Caco-2 (cell line): ENCODE measurements around the gene NTMT1. TPM values are rescaled to one million over a fixed set of nuclear protein-coding genes. Genes with fewer than 3 reads are reported as not detected.
A peak's percentile ranks its signal among the peaks of the same experiment; 100 is the strongest.
"Not testable (repeated sequence)": the region's sequence is repeated elsewhere in the genome, so short reads cannot be mapped to it uniquely, and the experiment has no call there.

ENCODE experiments used
- BruUV-seq: library from RNA; stranded (reverse); fragments of 400-500 nt; replicated peaks from 2 replicates; lab custom pipeline; 2021; lab: Mats Ljungman, UMichigan
- CTCF ChIA-PET: fragments of 300-600 bp; sonication (Branson Sonifier 250); formaldehyde crosslinking; loops from one replicate; lab custom pipeline; 2022; ENCODE audit warnings: antibody characterized with exemption; lab: Charles Lee
- POLR2A ChIA-PET: fragments of 300-600 bp; sonication (Branson Sonifier 250); formaldehyde crosslinking; loops from one replicate; lab custom pipeline; 2022; ENCODE audit warnings: antibody characterized with exemption; lab: Charles Lee
- DNase-seq, 2 experiments: peaks; one replicate each; pipeline versions ENCODE4 v3.0.0 to v3.0.0-alpha.2; 2020 to 2022
- H3K27me3 ChIP-seq: replicated peaks from 2 replicates; pipeline ENCODE4 v1.6.0; 2011; ENCODE audit warnings: low read length; ENCODE audit not compliant: control insufficient read depth, insufficient read depth
- H3K36me3 ChIP-seq: 2 replicates; pipeline ENCODE4 v1.5.1; 2011; ENCODE audit warnings: low read length; ENCODE audit not compliant: control insufficient read depth, insufficient read depth
- H3K4me1 ChIP-seq: fragments of 250-450 bp; sonication (Bioruptor Pico); 2 replicates; pipeline ENCODE4 v1.5.1; 2020; ENCODE audit warnings: mild to moderate bottlenecking
- H3K4me3 ChIP-seq: 2 replicates; pipeline ENCODE4 v1.5.1; 2011; ENCODE audit warnings: low read depth, mild to moderate bottlenecking, control low read depth, low read length
- H3K9me3 ChIP-seq: fragments of 250-450 bp; sonication (Bioruptor Pico); 2 replicates; pipeline ENCODE4 v1.5.1; 2020; ENCODE audit warnings: mild to moderate bottlenecking, moderate library complexity
- H3K27ac Mint-ChIP-seq: one replicate; pipeline ENCODE4 v1.8.0; 2022; ENCODE audit warnings: mixed read lengths; ENCODE audit not compliant: unreplicated experiment
- H3K27me3 Mint-ChIP-seq: one replicate; pipeline ENCODE4 v1.8.0; 2022; ENCODE audit warnings: mixed read lengths; ENCODE audit not compliant: insufficient read depth, unreplicated experiment
- H3K36me3 Mint-ChIP-seq: one replicate; pipeline ENCODE4 v1.8.0; 2022; ENCODE audit warnings: mild to moderate bottlenecking, mixed read lengths; ENCODE audit not compliant: insufficient read depth, unreplicated experiment
- H3K4me1 Mint-ChIP-seq: one replicate; pipeline ENCODE4 v1.8.0; 2022; ENCODE audit warnings: low read depth, mixed read lengths; ENCODE audit not compliant: unreplicated experiment
- H3K4me3 Mint-ChIP-seq: one replicate; pipeline ENCODE4 v1.8.0; 2022; ENCODE audit warnings: mild to moderate bottlenecking, moderate library complexity, mixed read lengths; ENCODE audit not compliant: unreplicated experiment
- H3K9me3 Mint-ChIP-seq: one replicate; pipeline ENCODE4 v1.8.0; 2022; ENCODE audit warnings: mixed read lengths; ENCODE audit not compliant: unreplicated experiment
- intact Hi-C: fragments of 100-400 bp; cut with micrococcal nuclease; formaldehyde crosslinking; loops from one replicate; pipeline ENCODE4 v1.10.0; 2022; ENCODE audit not compliant: unreplicated experiment
- total RNA-seq: library from RNA; stranded (reverse); gene quantifications from 2 replicates; pipeline ENCODE4 v1.2.3, GENCODE V29; 2022
- TF ChIP-seq, protein P1 (sequence below), 2 experiments: fragments of 200-600 bp in 1 of 2; IDR thresholded peaks; 1 replicate in 1 of 2; 2 replicates in 1 of 2; pipeline versions ENCODE4 v1.5.1 to v1.8.0; 2011 to 2022; ENCODE audit warnings: antibody characterized with exemption in 1 of 2, control low read depth in 1 of 2, inconsistent platforms in 1 of 2, low read depth in 1 of 2, low read length in 1 of 2, mild to moderate bottlenecking in 1 of 2, moderate library complexity in 1 of 2; ENCODE audit not compliant: insufficient read depth in 1 of 2, severe bottlenecking in 1 of 2, unreplicated experiment in 1 of 2

NTMT1 gene
- total RNA-seq, 1 experiment from 2014 or later: 44.1 TPM

DNA sequence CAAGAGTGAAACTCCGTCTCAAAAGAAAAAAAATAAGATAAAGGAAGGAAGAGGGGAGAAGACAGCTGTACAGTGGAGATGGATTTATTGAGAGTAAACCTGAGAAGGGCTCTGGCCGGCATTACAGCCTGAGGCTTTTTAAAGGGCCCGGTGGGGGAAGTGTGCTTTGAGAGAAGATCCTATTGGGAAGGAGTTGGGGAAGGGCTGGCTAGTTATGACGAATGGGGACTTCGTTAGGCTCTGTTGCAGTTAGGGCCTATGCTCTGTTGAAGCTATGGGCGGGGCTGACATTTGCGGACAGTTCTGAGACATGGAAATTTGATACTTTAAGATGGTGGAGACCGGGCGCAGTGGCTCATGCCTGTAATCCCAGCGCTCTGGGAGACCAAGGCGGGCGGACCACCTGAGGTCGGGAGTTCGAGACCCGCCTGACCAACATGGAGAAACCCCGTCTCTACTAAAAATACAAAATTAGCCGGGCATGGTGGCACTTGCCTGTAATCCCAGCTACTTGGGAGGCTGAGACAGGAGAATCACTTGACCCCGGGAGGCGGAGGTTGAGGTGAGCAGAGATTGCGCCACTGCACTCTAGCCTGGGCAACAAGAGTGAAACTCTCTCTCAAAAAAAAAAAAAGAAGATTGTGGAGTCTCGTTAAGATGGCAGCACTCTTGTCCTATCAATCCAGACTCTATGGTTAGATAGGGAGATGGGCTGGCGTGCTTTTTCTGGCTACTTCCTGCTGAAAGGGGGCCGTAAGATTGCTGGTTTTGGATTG is 38.3 kb upstream of the NTMT1 start:
- Histone ChIP-seq H3K27me3 (no peaks in the 10 kb centered on the region), H3K4me3 (no peak overlapping the region), H3K36me3 (no peaks in the 10 kb centered on the region), H3K4me1 (peaks cover 18% of the 10 kb centered on the region), H3K9me3 (no peaks in the 10 kb centered on the region)
- H3K36me3 Mint-ChIP-seq: no peaks in the 10 kb centered on the region
- BruUV-seq: no TSS peak
- intact Hi-C loops: no loop called here
- DNase-seq: peak in 1 of 2 experiments; percentile 71
- H3K9me3 Mint-ChIP-seq: no peaks in the 10 kb centered on the region
- H3K4me1 Mint-ChIP-seq: peaks cover 13% of the 10 kb centered on the region
- H3K27ac Mint-ChIP-seq: no peak overlapping the region
- no peaks in the 10 kb centered on the region for H3K27me3 Mint-ChIP-seq
- ChIA-PET POLR2A (no interaction called here), CTCF (no interaction called here)
- H3K4me3 Mint-ChIP-seq: no peak overlapping the region
- TF ChIP-seq, protein P1, sequence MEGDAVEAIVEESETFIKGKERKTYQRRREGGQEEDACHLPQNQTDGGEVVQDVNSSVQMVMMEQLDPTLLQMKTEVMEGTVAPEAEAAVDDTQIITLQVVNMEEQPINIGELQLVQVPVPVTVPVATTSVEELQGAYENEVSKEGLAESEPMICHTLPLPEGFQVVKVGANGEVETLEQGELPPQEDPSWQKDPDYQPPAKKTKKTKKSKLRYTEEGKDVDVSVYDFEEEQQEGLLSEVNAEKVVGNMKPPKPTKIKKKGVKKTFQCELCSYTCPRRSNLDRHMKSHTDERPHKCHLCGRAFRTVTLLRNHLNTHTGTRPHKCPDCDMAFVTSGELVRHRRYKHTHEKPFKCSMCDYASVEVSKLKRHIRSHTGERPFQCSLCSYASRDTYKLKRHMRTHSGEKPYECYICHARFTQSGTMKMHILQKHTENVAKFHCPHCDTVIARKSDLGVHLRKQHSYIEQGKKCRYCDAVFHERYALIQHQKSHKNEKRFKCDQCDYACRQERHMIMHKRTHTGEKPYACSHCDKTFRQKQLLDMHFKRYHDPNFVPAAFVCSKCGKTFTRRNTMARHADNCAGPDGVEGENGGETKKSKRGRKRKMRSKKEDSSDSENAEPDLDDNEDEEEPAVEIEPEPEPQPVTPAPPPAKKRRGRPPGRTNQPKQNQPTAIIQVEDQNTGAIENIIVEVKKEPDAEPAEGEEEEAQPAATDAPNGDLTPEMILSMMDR (IDR thresholded peaks at IDR 0.05; ENCODE audit: insufficient read depth in 1 of 2, low read depth in 1 of 2, low read length in 1 of 2, severe bottlenecking in 1 of 2, unreplicated experiment in 1 of 2): no peak

DNA sequence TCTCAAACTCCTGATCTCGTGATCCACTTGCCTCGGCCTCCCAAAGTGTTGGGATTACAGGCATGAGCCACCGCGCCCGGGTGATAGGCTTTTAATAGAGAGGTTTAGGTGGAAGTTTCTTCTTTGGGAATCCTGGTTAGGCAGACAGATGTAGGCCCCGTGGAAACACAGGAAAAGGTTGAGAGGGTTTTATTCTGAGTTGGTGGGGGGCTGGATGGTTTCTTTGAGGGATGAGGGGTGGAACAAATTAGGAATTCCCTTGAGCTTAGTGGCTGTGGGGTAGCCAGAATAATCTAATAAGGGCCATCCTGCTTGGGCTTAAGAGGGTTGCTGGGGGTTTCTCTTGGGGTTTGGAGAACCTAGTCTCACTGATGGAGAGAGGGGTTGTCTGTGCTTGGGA is 35.5 kb upstream of the NTMT1 start:
- H3K36me3 ChIP-seq: no peaks in the 10 kb centered on the region
- no peak overlapping the region for H3K4me3 ChIP-seq
- no peak for DNase-seq
- H3K36me3 Mint-ChIP-seq: no peaks in the 10 kb centered on the region
- peaks cover 16% of the 10 kb centered on the region for H3K4me1 Mint-ChIP-seq
- TF ChIP-seq, protein P1 (IDR thresholded peaks at IDR 0.05; ENCODE audit: insufficient read depth in 1 of 2, low read depth in 1 of 2, low read length in 1 of 2, severe bottlenecking in 1 of 2, unreplicated experiment in 1 of 2): no peak
- H3K27me3 ChIP-seq: no peaks in the 10 kb centered on the region
- CTCF ChIA-PET: no interaction called here
- intact Hi-C loops: no loop called here
- BruUV-seq: no TSS peak
- H3K9me3 Mint-ChIP-seq: no peaks in the 10 kb centered on the region
- H3K9me3 ChIP-seq: no peaks in the 10 kb centered on the region
- no peak overlapping the region for H3K4me3 Mint-ChIP-seq
- peaks cover 14% of the 10 kb centered on the region for H3K4me1 ChIP-seq
- POLR2A ChIA-PET: no interaction called here
- no peak overlapping the region for H3K27ac Mint-ChIP-seq
- no peaks in the 10 kb centered on the region for H3K27me3 Mint-ChIP-seq

DNA sequence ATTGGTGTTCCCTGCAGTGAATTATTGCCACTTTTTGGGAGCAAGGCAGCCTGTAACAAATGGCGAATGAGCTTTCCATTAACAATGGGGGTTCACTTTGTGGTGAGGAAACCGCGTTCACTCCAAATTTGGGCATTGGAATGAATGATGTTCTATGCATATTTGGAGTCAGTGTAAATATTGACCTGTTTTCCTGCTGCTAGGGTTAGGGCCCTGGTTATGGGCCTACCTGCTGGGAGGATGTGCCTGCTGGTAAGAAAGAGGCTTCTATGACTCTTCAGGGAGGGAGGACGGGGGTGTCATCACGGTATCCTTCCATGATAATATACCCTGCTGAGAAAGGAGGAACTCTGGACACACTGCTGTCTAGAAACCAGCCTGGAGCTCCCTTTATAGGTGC is 34.0 kb upstream of the NTMT1 start:
- no peaks in the 10 kb centered on the region for H3K36me3 Mint-ChIP-seq
- H3K4me3 Mint-ChIP-seq: no peak overlapping the region
- no peak overlapping the region for H3K27ac Mint-ChIP-seq
- intact Hi-C loops: no loop called here
- peaks cover 27% of the 10 kb centered on the region for H3K4me1 ChIP-seq
- no peaks in the 10 kb centered on the region for H3K9me3 Mint-ChIP-seq
- no peak for DNase-seq
- H3K27me3 ChIP-seq: no peaks in the 10 kb centered on the region
- H3K4me1 Mint-ChIP-seq: peaks cover 16% of the 10 kb centered on the region
- H3K9me3 ChIP-seq: no peaks in the 10 kb centered on the region
- no peaks in the 10 kb centered on the region for H3K36me3 ChIP-seq
- CTCF ChIA-PET: no interaction called here
- POLR2A ChIA-PET: no interaction called here
- H3K4me3 ChIP-seq: no peak overlapping the region
- TF ChIP-seq, protein P1 (IDR thresholded peaks at IDR 0.05; ENCODE audit: insufficient read depth in 1 of 2, low read depth in 1 of 2, low read length in 1 of 2, severe bottlenecking in 1 of 2, unreplicated experiment in 1 of 2): no peak
- no TSS peak for BruUV-seq
- H3K27me3 Mint-ChIP-seq: no peaks in the 10 kb centered on the region

DNA sequence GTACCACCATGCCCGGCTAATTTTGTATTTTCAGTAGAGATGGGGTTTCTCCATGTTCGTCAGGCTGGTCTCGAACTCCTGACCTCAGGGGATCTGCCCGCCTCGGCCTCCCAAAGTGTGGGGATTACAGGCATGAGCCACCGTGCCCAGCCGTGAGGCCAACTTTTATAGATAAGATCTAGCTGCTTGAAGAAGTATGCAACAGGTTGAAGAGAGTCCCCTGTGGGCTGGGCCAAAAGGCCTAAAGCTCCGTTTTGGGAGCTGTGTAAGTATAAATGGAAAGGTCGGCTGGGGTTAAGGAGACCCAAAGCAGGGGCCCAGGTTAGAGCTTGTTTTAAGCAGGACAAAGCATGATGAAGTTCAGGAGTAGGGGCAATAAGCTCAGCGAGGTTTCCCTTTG is 33.2 kb upstream of the NTMT1 start:
- POLR2A ChIA-PET: interaction anchor here (0.6 kb wide), 1 partner anchor 96 kb away, joined by 4 read pairs; no protein-coding TSS in a partner anchor
- H3K27me3 ChIP-seq, H3K9me3 Mint-ChIP-seq, DNase-seq, H3K4me3 Mint-ChIP-seq, intact Hi-C loops, CTCF ChIA-PET, H3K27ac Mint-ChIP-seq, H3K27me3 Mint-ChIP-seq, BruUV-seq, H3K9me3 ChIP-seq, H3K4me3 ChIP-seq, H3K36me3 Mint-ChIP-seq, H3K36me3 ChIP-seq: not testable (repeated sequence)
- peaks cover 28% of the 10 kb centered on the region for H3K4me1 ChIP-seq
- peaks cover 16% of the 10 kb centered on the region for H3K4me1 Mint-ChIP-seq
